HCT116 (cell line): ENCODE measurements around the gene FAM168B. TPM values are rescaled to one million over a fixed set of nuclear protein-coding genes. Genes with fewer than 3 reads are reported as not detected.

ENCODE experiments used
- ATAC-seq: fragments of 200-7000 bp; cut with Tn5 transposase; 2 replicates; pipeline ENCODE4 v1.9.1; 2020; ENCODE audit warnings: mild to moderate bottlenecking, moderate library complexity
- BruUV-seq: library from RNA; stranded (reverse); fragments of 400-500 nt; replicated peaks from 2 replicates; lab custom pipeline; 2021; lab: Mats Ljungman, UMichigan
- CTCF ChIA-PET: fragments of 300-600 bp; sonication (Branson Sonifier 250); formaldehyde crosslinking; loops from one replicate; lab custom pipeline; 2021; ENCODE audit warnings: antibody characterized with exemption; lab: Charles Lee
- POLR2A ChIA-PET: fragments of 300-600, 350-600 bp; sonication (Branson Sonifier 250); formaldehyde crosslinking; loops from one replicate; lab custom pipeline; 2021; ENCODE audit warnings: antibody characterized with exemption; lab: Charles Lee
- RAD21 ChIA-PET, 2 experiments: fragments of 300-600 bp; sonication (Branson Sonifier 250); formaldehyde crosslinking; loops; one replicate each; lab custom pipeline; 2023; ENCODE audit warnings: low total read pairs in 2 of 2; ENCODE audit not compliant: uncharacterized antibody in 2 of 2, unreplicated experiment in 2 of 2, low non-redundant PET in 1 of 2; lab: Charles Lee
- DNase-seq: peaks from one replicate; pipeline ENCODE4 v3.0.0-alpha.2; 2010; ENCODE audit warnings: low read depth, low spot score
- H2AFZ ChIP-seq: fragments of 200-600 bp; shearing (Covaris generic), sonication (generic); 2 replicates; pipeline ENCODE4 v1.6.1; 2017; ENCODE audit warnings: low read depth, mixed run types, mixed read lengths, antibody characterized with exemption, low read length; ENCODE audit not compliant: poor library complexity, severe bottlenecking
- H3K27ac ChIP-seq: 2 replicates; pipeline ENCODE4 v1.5.1; 2012; ENCODE audit warnings: low read depth, low read length
- H3K27me3 ChIP-seq: fragments of 200-600 bp; sonication (generic); 2 replicates; pipeline ENCODE4 v1.6.1; 2016; ENCODE audit warnings: mixed run types, low read length, mixed read lengths; ENCODE audit not compliant: insufficient read depth
- H3K36me3 ChIP-seq, 2 experiments: fragments of 200-500 bp in 1 of 2; fragments of 200-600 bp in 1 of 2; sonication (Bioruptor generic) in 1 of 2; sonication (generic) in 1 of 2; 2 replicates each; pipeline versions ENCODE4 v1.5.1 to v1.6.1; 2014 to 2016; ENCODE audit warnings: low read length in 2 of 2, inconsistent platforms in 1 of 2, mixed read lengths in 1 of 2, mixed run types in 1 of 2; ENCODE audit not compliant: insufficient read depth in 2 of 2, control insufficient read depth in 1 of 2
- H3K4me1 ChIP-seq, 2 experiments: fragments of 200-600 bp in 1 of 2; sonication (generic) in 1 of 2; 2 replicates each; pipeline versions ENCODE4 v1.5.1 to v1.6.1; 2012 to 2017; ENCODE audit warnings: low read length in 2 of 2, inconsistent platforms in 1 of 2, mild to moderate bottlenecking in 1 of 2, mixed read lengths in 1 of 2, mixed run types in 1 of 2, moderate library complexity in 1 of 2; ENCODE audit not compliant: insufficient read depth in 2 of 2, control insufficient read depth in 1 of 2
- H3K4me2 ChIP-seq: fragments of 200-600 bp; sonication (generic); 2 replicates; pipeline ENCODE4 v1.6.1; 2017; ENCODE audit warnings: mixed run types, low read length, mixed read lengths
- H3K4me3 ChIP-seq, 2 experiments: fragments of 200-600 bp in 1 of 2; sonication (generic) in 1 of 2; replicated peaks in 1 of 2; 2 replicates each; pipeline ENCODE4 v1.5.1; 2011 to 2016; ENCODE audit warnings: low read length in 2 of 2, control low read depth in 1 of 2, low read depth in 1 of 2, mild to moderate bottlenecking in 1 of 2, mixed read lengths in 1 of 2, mixed run types in 1 of 2
- H3K79me2 ChIP-seq: fragments of 200-600 bp; sonication (generic); 2 replicates; pipeline ENCODE4 v1.6.1; 2017; ENCODE audit warnings: mild to moderate bottlenecking, mixed run types, low read length, moderate library complexity, mixed read lengths; ENCODE audit not compliant: insufficient read depth
- H3K9ac ChIP-seq: fragments of 200-600 bp; sonication (generic); 2 replicates; pipeline ENCODE4 v1.6.1; 2016; ENCODE audit warnings: low read length, mixed read lengths
- H3K9me2 ChIP-seq: fragments of 200-600 bp; sonication (generic), shearing (Covaris generic); 2 replicates; pipeline ENCODE4 v1.6.1; 2017; ENCODE audit warnings: mixed run types, mild to moderate bottlenecking, moderate library complexity; ENCODE audit not compliant: insufficient read depth
- H3K9me3 ChIP-seq, 2 experiments: fragments of 200-500 bp in 1 of 2; fragments of 200-600 bp in 1 of 2; sonication (Bioruptor generic) in 1 of 2; sonication (generic) in 1 of 2; 2 replicates each; pipeline ENCODE4 v1.6.1; 2014 to 2017; ENCODE audit warnings: low read length in 2 of 2, mixed read lengths in 2 of 2, inconsistent platforms in 1 of 2, low read depth in 1 of 2, mild to moderate bottlenecking in 1 of 2, mixed run types in 1 of 2, moderate library complexity in 1 of 2; ENCODE audit not compliant: control insufficient read depth in 1 of 2, insufficient read depth in 1 of 2
- H4K20me1 ChIP-seq: fragments of 200-600 bp; sonication (generic), shearing (Covaris generic); 2 replicates; pipeline ENCODE4 v1.6.1; 2017; ENCODE audit warnings: mixed run types, mild to moderate bottlenecking, moderate library complexity; ENCODE audit not compliant: insufficient read depth
- ATF3 ChIP-seq: IDR thresholded peaks from 2 replicates; pipeline ENCODE4 v1.6.1; 2012
- CBX3 ChIP-seq: IDR thresholded peaks from 2 replicates; pipeline ENCODE4 v1.6.1; 2012; ENCODE audit warnings: low read depth
- CEBPB ChIP-seq: IDR thresholded peaks from 2 replicates; pipeline ENCODE4 v1.6.1; 2012; ENCODE audit warnings: low read depth
- CTCF ChIP-seq, 3 experiments: fragments of 200-600 bp in 1 of 3; sonication (generic) in 1 of 3; IDR thresholded peaks in 2 of 3; conservative IDR thresholded peaks in 1 of 3; 2 replicates each; pipeline ENCODE4 v1.5.1; 2012 to 2017; ENCODE audit warnings: low read depth in 2 of 3, low read length in 2 of 3, antibody characterized with exemption in 1 of 3, borderline replicate concordance in 1 of 3, control low read depth in 1 of 3, mild to moderate bottlenecking in 1 of 3, mixed read lengths in 1 of 3, mixed run types in 1 of 3, moderate library complexity in 1 of 3; ENCODE audit not compliant: insufficient read depth in 1 of 3
- EGR1 ChIP-seq: IDR thresholded peaks from 2 replicates; pipeline ENCODE4 v1.6.1; 2012; ENCODE audit warnings: low read depth
- EZH2 ChIP-seq: fragments of 200-600 bp; sonication (generic); IDR thresholded peaks from 2 replicates; pipeline ENCODE4 v1.6.1; 2017; ENCODE audit warnings: antibody characterized with exemption, mixed run types
- EZH2phosphoT487 ChIP-seq: fragments of 200-600 bp; IDR thresholded peaks from 2 replicates; pipeline ENCODE4 v1.6.1; 2018; ENCODE audit warnings: antibody characterized with exemption, borderline replicate concordance
- FOSL1 ChIP-seq: IDR thresholded peaks from 2 replicates; pipeline ENCODE4 v1.6.1; 2012; ENCODE audit warnings: low read depth
- JUND ChIP-seq: IDR thresholded peaks from 2 replicates; pipeline ENCODE4 v1.6.1; 2012
- MAX ChIP-seq: IDR thresholded peaks from 2 replicates; pipeline ENCODE4 v1.6.1; 2012
- POLR2AphosphoS5 ChIP-seq: IDR thresholded peaks from 2 replicates; pipeline ENCODE4 v1.6.1; 2011; ENCODE audit warnings: mild to moderate bottlenecking, low read depth, low read length, moderate library complexity
- RAD21 ChIP-seq: IDR thresholded peaks from 2 replicates; pipeline ENCODE4 v1.6.1; 2012; ENCODE audit warnings: low read depth, mild to moderate bottlenecking
- SP1 ChIP-seq: IDR thresholded peaks from 2 replicates; pipeline ENCODE4 v1.6.1; 2012; ENCODE audit warnings: low read depth
- SRF ChIP-seq: IDR thresholded peaks from 2 replicates; pipeline ENCODE4 v1.6.1; 2012; ENCODE audit warnings: low read depth
- TCF7L2 ChIP-seq: IDR thresholded peaks from 2 replicates; pipeline ENCODE4 v1.7.0; 2011; ENCODE audit warnings: borderline replicate concordance, inconsistent platforms; ENCODE audit not compliant: insufficient read depth, insufficient read length; ENCODE audit errors: extremely low read depth
- ZBTB33 ChIP-seq: IDR thresholded peaks from 2 replicates; pipeline ENCODE4 v1.6.1; 2011; ENCODE audit warnings: mild to moderate bottlenecking, low read length, moderate library complexity; ENCODE audit not compliant: insufficient replicate concordance; ENCODE audit errors: extremely low read depth
- ZFX ChIP-seq: fragments of 450-650 bp; IDR thresholded peaks from 2 replicates; pipeline ENCODE4 v1.6.1; 2017
- ZNF274 ChIP-seq: fragments of 200-500 bp; sonication (Bioruptor generic); IDR thresholded peaks from 2 replicates; pipeline ENCODE4 v1.6.1; 2014; ENCODE audit warnings: mild to moderate bottlenecking, low read depth, low read length, inconsistent platforms
- intact Hi-C: fragments of 100-400 bp; cut with micrococcal nuclease; formaldehyde crosslinking; loops from 2 replicates; pipeline ENCODE4 v1.10.0; 2022
- total RNA-seq: library from RNA; stranded (reverse); gene quantifications from one replicate; pipeline ENCODE4 v1.2.1, GENCODE V29; 2021; ENCODE audit not compliant: unreplicated experiment
- TF ChIP-seq, protein P1 (sequence below): IDR thresholded peaks from 2 replicates; pipeline ENCODE4 v1.6.1; 2012; ENCODE audit warnings: low read depth

The FAM168B gene
- total RNA-seq, 1 experiment from 2014 or later: 94.5 TPM

DNA sequence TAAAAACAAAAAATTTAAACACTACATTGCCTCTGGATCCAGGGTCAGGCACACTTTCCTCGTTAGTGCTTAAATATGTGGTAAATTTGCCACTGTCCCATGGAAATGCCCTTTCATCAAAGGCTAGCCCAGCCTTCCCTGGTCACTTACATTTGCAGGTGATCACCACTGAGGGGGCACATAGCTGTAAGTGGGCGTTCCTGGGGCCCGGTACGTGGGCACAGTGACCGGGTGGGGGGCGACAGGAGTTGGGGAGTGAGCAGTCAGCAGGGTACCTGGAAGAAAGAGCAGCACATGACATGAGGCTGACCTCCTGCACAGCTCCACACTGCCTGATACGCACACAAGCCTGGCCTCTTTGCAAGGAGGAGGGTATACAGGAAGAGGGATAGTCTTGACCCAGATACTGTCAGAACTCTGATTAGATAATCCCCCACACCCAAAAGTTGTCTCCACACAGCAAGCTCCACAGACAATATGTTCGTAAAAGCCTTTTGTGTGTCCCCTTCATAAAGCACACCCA is 40.5 kb downstream of the FAM168B start:
- Histone ChIP-seq H3K27me3 (no peaks in the 10 kb centered on the region), H3K4me2 (no peak overlapping the region), H3K79me2 (peaks cover 73% of the 10 kb centered on the region), H3K27ac (no peak overlapping the region), H3K4me1 (no peaks in the 10 kb centered on the region), H4K20me1 (peaks cover 7% of the 10 kb centered on the region; the same call in 1 of the 2 replicates), H3K9me3 (no peaks in the 10 kb centered on the region), H3K36me3 (peaks cover 47 to 50% of the 10 kb centered on the region in 2 experiments; a peak in 3 of 4 replicates), H3K9me2 (no peaks in the 10 kb centered on the region), H3K4me3 (no peak overlapping the region), H3K9ac (no peak overlapping the region), H2AFZ (no peak overlapping the region)
- TF ChIP-seq EGR1 (no peak), CTCF (IDR thresholded peaks at IDR 0.05 in 2 of 3, conservative IDR thresholded peaks at IDR 0.05 in 1 of 3; ENCODE audit: borderline replicate concordance in 1 of 3, insufficient read depth in 1 of 3, low read depth in 2 of 3, low read length in 2 of 3) (no peak), ZNF274 (no peak), JUND (no peak), CEBPB (no peak), SRF (no peak), POLR2AphosphoS5 (no peak), ATF3 (no peak), EZH2phosphoT487 (no peak), RAD21 (no peak), CBX3 (no peak), FOSL1 (no peak), SP1 (no peak), MAX (no peak), EZH2 (no peak), ZBTB33 (no peak), ZFX (no peak), TCF7L2 (no peak)
- TF ChIP-seq, protein P1, sequence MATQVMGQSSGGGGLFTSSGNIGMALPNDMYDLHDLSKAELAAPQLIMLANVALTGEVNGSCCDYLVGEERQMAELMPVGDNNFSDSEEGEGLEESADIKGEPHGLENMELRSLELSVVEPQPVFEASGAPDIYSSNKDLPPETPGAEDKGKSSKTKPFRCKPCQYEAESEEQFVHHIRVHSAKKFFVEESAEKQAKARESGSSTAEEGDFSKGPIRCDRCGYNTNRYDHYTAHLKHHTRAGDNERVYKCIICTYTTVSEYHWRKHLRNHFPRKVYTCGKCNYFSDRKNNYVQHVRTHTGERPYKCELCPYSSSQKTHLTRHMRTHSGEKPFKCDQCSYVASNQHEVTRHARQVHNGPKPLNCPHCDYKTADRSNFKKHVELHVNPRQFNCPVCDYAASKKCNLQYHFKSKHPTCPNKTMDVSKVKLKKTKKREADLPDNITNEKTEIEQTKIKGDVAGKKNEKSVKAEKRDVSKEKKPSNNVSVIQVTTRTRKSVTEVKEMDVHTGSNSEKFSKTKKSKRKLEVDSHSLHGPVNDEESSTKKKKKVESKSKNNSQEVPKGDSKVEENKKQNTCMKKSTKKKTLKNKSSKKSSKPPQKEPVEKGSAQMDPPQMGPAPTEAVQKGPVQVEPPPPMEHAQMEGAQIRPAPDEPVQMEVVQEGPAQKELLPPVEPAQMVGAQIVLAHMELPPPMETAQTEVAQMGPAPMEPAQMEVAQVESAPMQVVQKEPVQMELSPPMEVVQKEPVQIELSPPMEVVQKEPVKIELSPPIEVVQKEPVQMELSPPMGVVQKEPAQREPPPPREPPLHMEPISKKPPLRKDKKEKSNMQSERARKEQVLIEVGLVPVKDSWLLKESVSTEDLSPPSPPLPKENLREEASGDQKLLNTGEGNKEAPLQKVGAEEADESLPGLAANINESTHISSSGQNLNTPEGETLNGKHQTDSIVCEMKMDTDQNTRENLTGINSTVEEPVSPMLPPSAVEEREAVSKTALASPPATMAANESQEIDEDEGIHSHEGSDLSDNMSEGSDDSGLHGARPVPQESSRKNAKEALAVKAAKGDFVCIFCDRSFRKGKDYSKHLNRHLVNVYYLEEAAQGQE: no peak
- ChIA-PET RAD21 (no interaction called here), POLR2A (no interaction called here), CTCF (no interaction called here)
- DNase-seq (no peak), ATAC-seq (no peak)
- BruUV-seq: no TSS peak
- intact Hi-C loops: no loop called here
